Loucy (cell line): Measurements from ENCODE around the gene STRIP2.

Experiments used
- CTCF ChIP-seq: fragments of 200-600 bp; sonication (generic); conservative IDR thresholded peaks from 2 replicates; pipeline ENCODE4 v1.5.1; 2014; ENCODE audit warnings: mild to moderate bottlenecking, antibody characterized with exemption, low read length
- EZH2phosphoT487 ChIP-seq: fragments of 200-600 bp; IDR thresholded peaks from 2 replicates; pipeline ENCODE4 v1.6.1; 2018; ENCODE audit warnings: antibody characterized with exemption, mild to moderate bottlenecking, moderate library complexity, borderline replicate concordance

- TF ChIP-seq CTCF (no peak), EZH2phosphoT487 (no peak)
Measured at GRCh38 chr7:129405527-129405926, 28.7 kb upstream of the STRIP2 start.
